22Rv1 (cell line): ENCODE results near the gene TBC1D5.
"Not testable (repeated sequence)": the region's sequence is repeated elsewhere in the genome, so short reads cannot be mapped to it uniquely, and the experiment has no call there.

Experiments
- H3K27ac ChIP-seq: fragments of 450-650 bp; 2 replicates; pipeline ENCODE4 v1.5.1; 2017
- CTCF ChIP-seq: fragments of 450-650 bp; IDR thresholded peaks from 2 replicates; pipeline ENCODE4 v1.5.1; 2017; ENCODE audit warnings: mild to moderate bottlenecking
- ZFX ChIP-seq: fragments of 450-650 bp; IDR thresholded peaks from 2 replicates; pipeline ENCODE4 v1.6.1; 2017; ENCODE audit warnings: antibody characterized with exemption, borderline replicate concordance

TBC1D5 gene

GRCh38 chr3:17742102-17742879 is at the start of gene TBC1D5:
Gene TBC1D5 (minus strand): TSS chr3:17742631. CDS start chr3:17508570, 234,061 bp downstream.
- TF ChIP-seq CTCF (no peak), ZFX (no peak)
- H3K27ac ChIP-seq: peak within 1 kb of the TSS; percentile 98

GRCh38 chr3:17783426-17783825 is 41.0 kb upstream of the TBC1D5 start:
- no peak for TF ChIP-seq CTCF
- H3K27ac ChIP-seq: no peak overlapping the region

GRCh38 chr3:17782751-17783150 is 40.3 kb upstream of the TBC1D5 start:
- H3K27ac ChIP-seq: no peak overlapping the region
- TF ChIP-seq CTCF (no peak), ZFX (no peak)

GRCh38 chr3:17780369-17780768 is 37.9 kb upstream of the TBC1D5 start:
- H3K27ac ChIP-seq: not testable (repeated sequence)

GRCh38 chr3:17779304-17780250 is 37.1 kb upstream of the TBC1D5 start:
- not testable (repeated sequence) for H3K27ac ChIP-seq

- not testable (repeated sequence) for H3K27ac ChIP-seq
Observed at GRCh38 chr3:17777326-17777725, 34.9 kb upstream of the TBC1D5 start.

GRCh38 chr3:17775073-17775472 is 32.6 kb upstream of the TBC1D5 start:
- TF ChIP-seq ZFX (no peak), CTCF (no peak)
- no peak overlapping the region for H3K27ac ChIP-seq

GRCh38 chr3:17774180-17774910 is 31.9 kb upstream of the TBC1D5 start:
- H3K27ac ChIP-seq: not testable (repeated sequence)

- H3K27ac ChIP-seq: no peak overlapping the region
- no peak for TF ChIP-seq CTCF
- no peak for TF ChIP-seq ZFX
Observed at GRCh38 chr3:17772556-17772955, 30.1 kb upstream of the TBC1D5 start.
